CD4-positive, alpha-beta T cell treated with Interleukin-15 for 1 hour (primary cell): ENCODE measurements around the gene PERCC1.

Experiments
- DNase-seq: peaks from one replicate; pipeline ENCODE4 v3.0.0-alpha.2; 2020

PERCC1 gene

DNA sequence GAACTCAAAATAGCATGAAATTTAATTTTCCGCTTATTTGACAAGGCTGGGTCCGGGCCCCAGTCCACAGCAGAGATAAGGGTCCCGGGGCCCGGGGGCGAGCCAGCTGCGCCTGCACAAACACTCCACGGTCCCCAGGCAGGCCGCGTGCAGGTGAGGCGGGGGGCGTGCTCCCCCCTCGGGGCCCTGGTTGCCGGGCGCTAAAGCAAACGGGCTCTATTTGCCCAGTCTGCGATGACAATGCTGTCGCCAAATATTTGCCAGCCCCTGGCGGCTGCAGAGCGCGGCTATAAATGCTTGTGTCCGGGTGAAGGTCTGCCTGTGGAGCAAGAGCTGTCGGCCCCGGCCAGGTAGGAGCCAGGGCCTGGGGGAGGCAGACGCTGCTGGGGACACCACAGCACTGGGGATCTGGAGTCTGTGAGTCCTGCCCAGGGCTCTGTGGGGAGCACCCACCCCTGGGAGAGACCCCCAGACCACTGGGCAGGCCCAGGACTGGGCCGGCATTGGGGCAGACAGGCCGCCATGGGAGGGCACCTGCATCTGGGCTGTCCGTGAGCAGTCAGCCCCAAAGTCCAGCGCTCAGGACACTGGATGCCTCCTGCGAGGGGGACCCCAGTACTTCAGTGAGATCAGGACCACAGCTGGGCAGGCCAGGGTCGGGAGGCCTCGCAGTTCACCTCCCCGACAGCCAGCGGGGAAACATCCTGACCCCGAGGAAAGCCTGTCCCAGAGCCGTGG lies at the start of gene PERCC1:
Gene PERCC1 (plus strand): TSS at position 320 of the 738 bp plus-strand sequence. CDS start 1,516 bp downstream, outside the sequence.
- DNase-seq, result no peak

DNA sequence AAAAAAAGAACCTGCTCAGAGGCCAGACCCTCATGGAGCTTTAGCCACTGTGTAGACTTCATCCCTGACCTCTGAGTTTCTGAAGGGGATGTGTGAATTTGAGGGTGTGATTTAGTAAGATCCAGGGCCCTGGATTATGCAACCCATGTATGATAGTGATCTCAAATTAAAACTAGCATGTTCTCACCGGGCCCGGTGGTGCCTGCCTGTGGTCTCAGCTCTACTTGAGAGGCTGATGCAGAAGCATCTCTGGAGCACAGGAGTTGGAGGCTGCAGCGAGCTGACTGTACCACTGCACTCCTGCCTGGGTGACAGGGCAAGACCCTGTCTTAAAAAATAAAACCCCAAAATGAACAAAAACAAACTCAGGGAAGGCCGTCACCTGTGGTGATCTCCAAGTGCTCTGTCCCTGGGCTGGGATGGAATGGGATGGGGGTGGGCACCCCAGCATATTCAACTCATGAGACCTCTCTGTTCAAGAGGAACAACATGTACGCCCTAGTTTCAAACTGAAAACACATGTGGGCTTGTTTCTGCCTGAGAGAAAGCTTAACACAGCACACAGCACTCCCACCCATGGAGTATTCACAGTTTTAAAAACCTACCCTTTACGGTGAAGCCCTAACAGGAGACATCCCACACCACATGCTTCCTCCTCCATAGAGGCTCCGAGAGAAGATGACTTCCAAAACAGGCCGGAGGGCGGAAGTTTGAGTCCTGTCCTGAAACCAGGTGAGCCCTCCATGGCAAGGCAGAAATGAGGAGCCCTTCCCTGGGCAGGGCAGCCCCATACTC lies 49.1 kb upstream of the PERCC1 start:
- DNase-seq, result no peak

DNA sequence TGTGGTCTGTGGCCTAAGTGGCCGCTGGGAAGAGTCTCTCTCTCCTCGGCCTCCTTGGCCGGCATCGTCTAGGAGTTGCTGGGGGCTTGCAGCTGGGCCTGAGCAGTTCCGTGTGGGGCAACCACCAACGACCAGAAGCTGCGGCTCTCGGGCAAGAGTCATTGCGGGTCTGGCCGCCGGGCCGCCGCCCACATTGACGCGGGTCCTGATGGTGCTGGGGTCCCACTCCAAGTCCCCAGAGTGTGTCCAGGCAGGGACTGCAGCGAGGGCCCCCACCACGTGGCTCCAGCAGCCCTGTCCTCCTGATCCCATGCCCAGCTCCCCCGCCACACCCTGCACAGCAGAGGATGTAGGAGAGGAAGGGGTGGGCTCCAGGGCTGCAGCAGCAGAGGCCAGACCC lies 47.3 kb upstream of the PERCC1 start:
- DNase-seq, result no peak

DNA sequence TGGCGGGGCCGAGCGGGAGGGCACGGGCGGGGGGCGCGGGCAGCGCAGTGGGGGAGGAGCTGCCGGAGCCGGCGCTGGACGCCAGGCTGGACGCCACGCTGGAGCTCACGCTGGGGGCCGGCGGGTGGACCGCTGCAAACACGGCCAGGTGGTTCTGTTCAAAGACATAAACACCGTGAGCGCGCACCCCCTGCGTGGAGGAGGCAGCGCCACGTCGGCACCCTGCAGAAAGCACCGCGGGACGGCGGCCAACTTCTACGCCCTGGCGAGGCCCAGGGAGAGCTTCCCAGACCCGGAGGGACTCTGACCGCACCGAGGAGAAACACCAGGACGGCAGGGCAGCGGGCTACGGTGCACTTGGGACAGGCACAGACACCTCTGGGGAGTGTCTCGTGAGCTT lies 45.6 kb upstream of the PERCC1 start:
- DNase-seq, result no peak

DNA sequence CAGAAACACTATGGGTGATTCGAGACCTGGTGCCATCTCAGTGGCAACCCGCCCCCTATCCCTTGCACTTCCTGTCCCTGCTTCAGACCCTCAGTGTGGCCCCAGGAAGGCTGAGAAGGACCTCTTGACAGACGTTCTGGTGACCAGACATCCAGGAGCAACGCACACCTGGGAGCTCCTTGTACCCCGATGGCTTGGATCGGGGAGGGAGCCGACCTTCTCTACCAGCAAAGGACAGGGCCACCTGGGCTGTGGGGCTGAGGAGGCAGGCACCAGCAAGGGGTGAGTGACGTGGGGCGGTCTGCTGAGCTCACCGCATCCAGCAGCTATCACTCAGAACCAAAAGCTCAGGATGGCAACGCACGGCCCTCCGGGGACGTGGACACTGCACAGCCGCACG lies 43.5 kb upstream of the PERCC1 start:
- no peak for DNase-seq

DNA sequence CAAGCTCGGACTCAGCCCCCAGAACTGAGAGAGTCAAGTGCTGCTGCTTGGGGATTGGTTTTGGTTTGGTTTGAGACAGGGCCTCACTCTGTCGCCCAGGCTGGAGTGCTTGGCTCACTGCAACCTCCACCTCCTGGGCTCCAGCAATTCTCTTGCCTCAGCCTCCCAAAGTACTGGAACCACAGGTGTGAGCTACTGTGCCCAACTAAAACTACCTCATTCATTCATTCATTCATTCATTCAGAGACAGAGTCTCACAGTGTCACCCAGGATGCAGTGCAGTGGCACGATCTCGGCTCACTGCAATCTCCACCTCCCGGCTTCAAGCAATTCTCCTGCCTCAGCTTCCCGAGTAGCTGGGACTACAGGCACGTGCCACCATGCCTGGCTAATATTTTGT lies 41.1 kb upstream of the PERCC1 start:
- no peak for DNase-seq

DNA sequence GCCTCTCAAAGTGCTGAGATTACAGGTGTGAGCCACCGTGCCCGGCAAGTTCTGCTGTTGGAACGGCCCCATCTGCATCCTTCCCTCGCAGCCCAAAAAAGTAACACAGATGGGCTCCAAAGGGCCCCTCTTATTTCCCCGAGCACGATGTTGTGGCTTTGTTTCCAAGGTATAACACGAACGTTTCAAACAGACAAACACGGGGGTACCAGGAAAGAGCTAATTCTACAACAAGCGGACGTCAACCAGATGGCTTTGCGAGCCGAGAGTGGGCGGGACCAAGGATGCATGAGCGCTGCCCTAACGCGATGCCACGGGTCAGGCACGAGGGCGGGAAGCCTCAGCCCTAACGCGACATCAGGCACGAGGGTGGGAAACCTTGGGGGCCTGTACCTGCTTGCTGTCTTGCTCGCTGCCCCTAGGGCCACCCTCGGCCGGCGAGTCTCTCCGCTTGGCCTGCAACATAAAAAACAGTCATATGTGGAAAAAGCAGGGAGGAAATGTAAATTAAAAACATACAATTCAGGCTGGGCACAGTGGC lies 40.6 kb upstream of the PERCC1 start:
- DNase-seq, result no peak

DNA sequence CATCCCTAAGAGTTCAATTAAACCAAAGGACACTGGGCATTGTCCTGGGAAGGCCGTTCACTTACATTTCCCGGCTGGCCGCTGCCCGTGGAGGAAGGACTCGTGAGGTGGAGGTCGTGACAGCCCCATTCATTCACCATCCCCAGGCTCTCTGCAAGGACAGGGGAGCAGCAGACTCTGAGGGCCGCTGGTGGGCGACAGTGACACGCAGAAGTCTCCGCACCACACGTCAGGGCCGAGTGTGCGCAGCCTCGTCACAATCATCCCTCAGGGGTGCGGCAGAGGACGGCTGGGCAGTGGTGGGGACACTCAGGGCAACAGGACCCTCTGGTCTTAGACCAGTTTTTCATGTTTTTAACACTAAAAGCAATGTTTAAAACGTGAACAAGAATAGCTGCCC lies 38.1 kb upstream of the PERCC1 start:
- DNase-seq, result no peak

DNA sequence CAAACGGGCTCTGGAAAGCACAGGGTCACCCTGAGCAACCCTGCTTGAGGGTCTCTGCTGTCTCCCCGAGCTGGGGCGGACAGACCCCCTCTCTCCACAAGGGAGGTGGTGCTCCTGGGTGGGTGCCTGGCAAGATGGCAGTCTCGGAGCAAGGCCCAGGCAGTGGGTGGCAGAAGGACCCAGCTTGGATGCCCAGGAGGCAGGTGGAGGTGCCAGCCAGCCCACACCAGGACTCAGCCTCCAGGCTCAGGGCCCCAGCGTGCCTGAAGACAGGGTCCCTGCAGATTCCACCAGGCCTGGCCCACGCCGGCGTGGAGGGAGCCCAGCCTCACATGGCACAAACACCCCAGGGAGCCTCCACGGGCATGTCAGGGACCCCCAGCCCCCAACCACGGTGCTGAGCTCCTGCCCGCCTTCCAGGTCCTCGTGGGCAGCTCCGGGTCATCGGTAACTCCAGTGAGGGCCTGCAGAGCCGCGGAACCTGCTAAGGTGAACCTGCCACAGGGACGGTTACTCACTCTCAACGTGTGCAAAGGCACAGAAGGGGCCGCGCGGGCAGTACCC lies 37.2 kb upstream of the PERCC1 start:
- no peak for DNase-seq

DNA sequence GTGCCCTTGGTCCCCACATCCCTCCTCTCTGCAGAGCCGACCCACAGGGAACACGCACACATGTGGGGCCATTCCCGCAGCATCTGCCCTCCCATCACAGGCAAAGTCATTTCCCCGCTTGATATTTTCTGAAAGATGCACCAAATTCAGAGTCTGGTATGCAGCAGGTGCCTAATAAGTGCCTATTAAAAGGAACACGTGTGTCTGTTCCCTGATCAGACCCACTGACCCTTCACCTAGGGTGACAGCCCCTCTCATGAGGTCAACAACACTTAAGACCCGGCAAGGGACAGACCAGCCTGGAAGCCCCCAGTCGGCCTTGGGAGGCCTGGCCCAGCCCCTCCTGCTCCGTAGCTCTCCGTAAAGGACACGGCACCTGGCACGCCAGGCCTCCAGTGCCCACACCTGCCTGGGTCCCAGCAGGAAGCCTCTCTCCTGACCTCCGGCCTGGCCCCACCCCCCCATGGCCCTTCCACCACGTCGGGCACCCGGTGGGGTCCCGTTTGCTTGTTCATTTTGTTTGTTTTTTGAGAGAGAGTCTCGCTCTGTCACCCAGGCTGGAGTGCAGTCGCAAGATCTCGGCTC lies 36.4 kb upstream of the PERCC1 start:
- no peak for DNase-seq

DNA sequence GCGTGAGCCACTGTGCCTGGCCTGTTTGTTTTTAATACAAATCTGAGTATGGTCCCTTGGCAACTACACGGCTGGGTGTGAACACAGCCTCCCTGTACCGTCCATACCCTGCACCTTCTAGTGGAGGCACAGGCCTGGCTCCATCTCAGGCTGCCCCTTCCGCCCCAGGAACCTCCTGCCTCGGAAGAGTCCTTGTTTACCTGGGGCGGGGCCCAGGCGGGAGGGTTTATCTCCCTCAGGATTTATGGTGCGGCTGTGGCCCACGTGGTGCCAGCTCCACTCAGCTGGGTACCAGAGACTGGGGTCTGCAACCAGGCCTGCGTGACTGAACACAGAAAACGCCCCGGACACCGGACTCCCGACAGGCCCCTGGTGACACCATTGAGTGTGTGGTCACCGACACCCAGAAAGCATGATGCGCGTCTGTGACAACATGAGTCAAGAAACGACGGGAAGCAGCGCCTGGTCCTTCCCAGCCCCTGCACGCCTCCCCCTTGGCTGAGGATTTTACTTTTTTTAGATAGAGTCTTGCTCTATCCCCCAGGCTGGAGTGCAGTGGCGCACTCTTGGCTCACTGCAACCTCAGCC lies 35.3 kb upstream of the PERCC1 start:
- no peak for DNase-seq

DNA sequence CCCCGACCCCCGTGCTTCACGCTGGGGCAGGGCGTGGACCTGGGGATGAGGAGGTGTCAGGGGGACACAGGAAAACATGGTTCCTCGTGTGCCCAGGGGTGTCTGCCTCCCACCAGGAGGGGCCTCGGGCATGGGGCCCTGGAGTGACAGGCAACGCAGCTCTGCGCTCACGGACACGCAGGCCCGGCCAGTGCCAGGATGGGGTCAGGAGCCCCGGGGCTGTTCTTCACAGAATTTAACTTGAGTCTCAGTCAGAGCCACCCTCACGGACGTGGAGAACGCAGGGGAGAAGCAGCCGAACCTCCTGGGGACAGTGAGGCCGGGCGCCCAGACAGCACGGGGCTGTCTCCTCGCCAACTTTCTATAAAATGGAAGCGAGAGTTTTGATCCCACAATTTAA lies 33.1 kb upstream of the PERCC1 start:
- no peak for DNase-seq

DNA sequence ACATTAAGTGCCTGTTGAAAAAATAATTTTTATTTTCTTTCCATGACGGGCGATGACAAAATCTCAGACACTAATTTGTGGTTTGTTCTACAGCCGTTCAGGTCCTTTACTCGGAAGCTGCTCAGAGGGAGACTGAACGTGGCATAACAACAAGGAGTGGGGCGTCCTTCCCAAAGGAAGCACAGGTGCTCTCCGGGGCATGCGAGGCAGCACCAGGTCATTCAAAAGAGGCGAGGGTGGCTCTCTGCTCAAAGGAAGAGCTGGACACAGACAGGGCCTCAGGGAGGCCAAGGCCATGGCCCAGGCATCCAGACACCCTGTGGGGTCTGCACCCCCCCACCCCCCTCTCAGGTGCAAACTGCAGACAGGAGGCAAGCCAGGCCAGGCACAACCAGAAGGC lies 32.5 kb upstream of the PERCC1 start:
- no peak for DNase-seq

DNA sequence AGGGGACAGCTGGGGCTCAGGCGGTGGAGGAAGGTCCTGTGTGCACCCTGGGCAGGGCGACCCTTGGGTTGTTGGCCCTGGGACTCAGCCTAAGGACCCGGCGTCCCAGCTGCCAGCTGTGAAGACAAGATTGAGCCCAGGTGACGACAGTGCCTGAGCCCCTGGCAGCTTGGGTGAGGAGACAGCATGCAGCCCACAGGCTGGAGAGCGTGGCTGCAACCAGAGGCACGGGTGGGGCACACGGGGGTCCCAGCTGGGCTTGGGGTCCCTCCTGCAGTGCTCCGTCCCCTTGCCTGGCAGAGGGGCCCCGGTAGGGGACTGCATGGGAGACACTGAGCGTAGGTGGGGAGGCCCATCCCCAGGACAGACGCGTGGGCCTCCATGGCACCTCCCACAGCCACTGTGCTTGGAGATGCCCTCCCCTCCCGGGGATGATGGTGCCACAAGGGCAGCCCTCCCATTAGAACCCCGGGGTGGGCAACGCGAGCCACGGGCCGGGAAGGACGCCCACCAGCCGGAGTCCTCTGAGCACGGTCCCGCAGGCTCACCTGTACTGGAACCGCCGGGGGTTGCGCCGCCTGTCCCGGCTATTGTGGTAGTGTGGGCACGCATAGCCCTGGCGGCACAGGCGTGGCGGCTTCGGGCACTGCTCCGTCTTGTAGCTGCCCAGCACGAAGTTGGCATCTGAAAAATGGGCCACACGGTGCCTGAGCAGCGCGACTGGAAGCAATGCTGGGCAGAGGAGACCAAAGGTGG lies 31.9 kb upstream of the PERCC1 start:
- no peak for DNase-seq

DNA sequence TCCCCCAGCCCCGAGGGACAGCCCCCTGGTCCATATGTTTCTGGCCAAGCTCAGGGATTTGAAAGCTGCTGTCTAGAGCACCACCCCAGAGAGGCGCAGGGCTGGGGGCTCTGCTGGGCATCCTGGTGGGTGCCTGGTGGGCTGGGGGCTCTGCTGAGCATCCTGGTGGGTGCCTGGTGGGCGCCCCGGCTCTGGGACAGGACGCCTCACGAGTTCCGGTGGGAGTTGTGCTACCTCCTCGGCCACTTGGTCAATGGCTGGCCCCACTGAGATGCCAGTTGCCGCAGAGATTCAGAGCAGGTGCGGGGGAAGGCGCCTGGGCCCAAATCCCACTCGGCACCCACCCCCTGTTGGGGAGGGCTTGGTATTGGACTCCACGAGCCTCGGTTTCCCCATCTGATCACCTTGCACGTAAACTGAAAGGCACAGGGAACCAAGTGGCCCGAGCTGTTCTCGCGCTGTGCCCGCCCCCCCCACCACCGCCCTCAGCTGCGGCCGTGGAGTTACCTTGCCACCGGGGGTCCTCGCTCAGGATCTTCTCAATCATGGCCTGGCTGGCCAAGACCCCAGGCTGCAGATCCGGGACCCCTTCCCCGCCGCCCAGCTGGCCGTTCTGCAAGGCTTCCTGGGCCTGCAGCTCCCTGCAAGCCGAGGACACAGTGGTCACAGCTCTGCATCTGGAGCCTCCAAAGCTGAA lies 29.7 kb upstream of the PERCC1 start:
- no peak for DNase-seq

DNA sequence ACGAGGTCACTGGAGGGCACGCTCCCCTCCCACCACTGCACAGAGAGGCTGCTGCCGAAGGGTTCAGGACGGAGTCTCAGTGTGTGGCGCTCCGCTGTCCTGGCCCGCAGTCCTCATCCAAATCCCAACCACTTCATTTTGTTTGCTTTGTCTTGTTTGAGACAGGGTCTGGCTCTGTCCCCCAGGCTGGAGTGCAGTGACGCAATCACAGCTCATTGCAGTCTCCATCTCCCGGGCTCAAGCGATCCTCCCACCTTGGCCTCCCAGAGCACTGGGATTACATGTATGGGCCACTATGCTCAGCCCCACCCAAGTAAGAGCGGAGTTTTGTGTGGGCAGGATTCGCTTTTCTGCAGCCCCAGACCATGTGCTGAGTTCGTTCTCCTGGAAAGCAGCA lies 29.1 kb upstream of the PERCC1 start:
- DNase-seq, result no peak

DNA sequence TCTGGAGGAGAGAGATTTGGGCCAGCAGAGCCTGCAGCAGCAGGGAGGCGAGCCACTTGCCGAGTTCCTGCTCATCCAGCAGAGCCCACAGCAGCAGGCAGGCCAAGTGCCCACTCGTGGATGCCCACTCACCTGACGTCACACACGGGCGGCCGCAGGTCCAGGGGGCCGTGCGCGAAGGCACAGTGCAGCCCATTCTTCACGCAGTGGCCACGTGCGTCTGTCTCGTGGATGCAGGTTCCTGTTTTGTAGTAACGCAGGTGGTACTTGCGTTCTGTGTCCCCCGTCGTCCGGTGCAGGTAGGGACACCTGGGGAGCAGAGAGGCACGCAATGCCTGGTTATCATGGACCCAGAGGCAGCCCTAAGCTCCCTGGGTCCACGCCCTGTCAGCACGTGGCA lies 27.8 kb upstream of the PERCC1 start:
- no peak for DNase-seq

DNA sequence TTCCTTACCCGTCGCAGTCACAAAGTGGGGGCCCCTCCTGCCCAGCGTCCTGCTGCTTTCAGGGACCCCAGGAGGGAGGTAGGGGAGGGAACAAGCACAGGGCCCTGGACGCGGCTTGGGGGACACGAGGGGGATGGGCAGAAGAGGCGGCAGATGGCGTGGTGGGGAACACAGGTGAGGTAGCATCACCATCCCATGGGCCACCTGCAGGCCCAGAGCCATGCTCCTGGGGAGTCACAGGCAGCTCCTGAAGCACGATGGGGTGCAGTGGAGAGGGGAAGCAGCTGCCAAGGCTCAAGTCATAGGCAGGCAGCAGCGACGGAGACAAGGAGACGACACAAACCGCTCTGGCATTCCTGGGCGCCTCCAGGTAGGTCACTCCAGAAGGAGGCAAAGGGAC lies 27.1 kb upstream of the PERCC1 start:
- DNase-seq, result no peak

DNA sequence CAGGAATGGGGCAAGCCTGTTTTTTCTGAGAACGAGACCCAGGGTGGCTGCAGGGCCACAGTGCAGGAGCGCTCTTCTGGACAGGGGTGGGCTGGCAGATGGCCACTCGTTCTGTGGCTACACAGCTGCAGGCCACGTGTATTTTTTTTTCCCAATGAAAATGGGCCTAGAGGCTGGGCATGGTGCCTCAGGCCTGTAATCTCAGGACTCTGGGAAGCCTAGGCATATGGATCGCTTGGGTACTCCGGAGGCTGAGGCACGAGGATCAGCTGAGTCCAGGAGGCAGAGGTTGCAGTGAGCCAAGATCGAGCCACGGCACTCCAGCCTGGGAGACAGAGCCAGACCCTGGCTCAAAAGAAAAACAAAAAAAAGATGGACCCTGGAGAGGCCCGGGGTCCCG lies 23.1 kb upstream of the PERCC1 start:
- no peak for DNase-seq

DNA sequence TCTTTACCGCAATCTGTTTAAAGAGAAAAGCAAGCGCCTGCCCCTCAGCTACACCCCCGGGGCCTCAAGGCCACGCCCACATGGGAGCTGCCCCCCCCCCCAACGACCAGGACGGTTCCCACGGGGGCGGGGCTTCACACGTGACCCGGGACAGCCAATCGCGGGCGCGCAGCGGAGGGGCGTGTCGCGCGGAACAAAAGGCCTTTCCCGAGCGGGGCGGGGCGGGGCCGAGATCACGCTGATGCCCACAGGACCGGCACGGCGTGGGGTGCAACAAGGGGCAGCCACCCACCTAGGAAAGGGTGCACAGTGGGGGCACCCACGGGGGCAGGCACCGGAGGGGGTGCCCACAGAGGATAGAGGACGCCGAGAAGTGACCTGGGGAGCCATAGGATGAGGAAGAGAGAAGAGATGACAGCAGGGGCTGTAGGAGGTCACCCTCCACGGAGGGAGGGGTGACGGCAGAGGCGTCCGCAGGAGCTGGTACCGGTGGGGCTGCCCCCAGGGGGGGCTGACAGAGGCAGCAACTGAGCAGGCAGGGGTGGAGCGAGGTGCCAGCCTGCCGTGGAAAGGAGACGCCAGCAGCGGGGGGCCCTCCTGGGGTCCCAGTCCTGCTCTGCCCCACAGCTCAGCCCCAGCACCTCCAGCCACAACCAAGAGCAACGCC lies 22.6 kb upstream of the PERCC1 start:
- DNase-seq, result peak; percentile 94

DNA sequence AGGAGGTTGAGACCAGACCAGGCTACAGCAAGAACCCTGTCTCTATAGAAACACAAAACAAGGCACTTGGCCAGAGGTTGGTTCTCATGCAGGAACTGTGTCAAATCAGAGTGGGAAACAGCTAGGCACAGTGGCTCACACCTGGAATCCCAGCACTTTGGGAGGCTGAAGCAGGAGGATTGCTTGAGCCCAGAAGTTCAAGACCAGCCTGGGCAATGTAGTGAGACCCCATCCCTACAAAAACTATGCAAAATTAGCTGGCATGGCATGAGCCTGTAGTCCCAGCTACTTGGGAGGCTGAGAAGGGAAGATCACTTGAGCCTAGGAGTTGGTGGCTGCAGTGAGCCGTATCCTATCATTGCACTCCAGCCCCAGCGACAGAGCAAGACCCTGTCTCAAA lies 18.0 kb upstream of the PERCC1 start:
- no peak for DNase-seq
